Brain pericyte (primary cell): ENCODE results near the gene PALM.

ENCODE experiments used
- DNase-seq: peaks from one replicate; pipeline ENCODE4 v3.0.0-alpha.2; 2012; ENCODE audit warnings: low read depth, low spot score

The PALM gene

GRCh38 chr19:752652-753517 lies 44.1 kb downstream of the PALM start:
- peak; percentile 95 for DNase-seq

DNA sequence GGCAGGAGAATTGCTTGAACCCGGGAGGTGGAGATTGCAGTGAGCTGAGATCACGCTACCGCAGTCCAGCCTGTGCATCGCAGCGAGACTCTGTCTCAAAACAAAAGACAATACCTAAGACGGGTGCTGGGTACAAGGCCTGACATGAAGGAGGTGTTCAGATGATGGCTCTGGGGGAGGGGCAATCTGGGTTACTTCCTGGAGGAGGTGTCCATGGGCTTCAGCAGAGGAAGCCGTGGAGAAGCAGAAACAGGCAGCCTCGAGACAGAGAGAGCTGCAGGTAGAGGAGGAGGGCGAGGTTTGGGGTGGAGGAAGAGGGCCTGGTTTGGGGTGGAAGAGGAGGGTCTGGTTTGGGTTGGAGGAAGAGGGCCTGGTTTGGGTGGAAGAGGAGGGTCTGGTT lies 45.8 kb downstream of the PALM start:
- DNase-seq = no peak

GRCh38 chr19:755063-755462 lies 46.3 kb downstream of the PALM start:
- DNase-seq = no peak

DNA sequence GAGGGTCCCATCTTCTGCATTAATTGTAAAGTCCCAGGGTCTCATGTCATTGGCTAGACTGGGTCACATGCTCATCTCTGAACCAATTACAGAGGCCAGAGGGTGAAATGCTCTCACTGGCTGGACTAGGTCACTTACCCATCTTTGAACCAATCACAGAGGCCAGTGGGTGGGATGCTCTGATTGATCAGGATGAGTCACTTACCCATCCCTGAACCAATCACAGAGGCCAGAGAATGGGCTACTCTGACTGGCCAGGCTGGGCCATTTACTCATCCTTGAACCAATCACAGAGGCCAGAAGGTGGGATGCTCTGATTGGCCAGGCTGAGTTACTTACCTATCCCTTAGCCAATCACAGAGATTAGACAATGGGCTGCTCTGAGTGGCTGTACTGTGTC lies 47.5 kb downstream of the PALM start:
- no peak for DNase-seq

GRCh38 chr19:756821-757688 lies 48.3 kb downstream of the PALM start:
- no peak for DNase-seq

DNA sequence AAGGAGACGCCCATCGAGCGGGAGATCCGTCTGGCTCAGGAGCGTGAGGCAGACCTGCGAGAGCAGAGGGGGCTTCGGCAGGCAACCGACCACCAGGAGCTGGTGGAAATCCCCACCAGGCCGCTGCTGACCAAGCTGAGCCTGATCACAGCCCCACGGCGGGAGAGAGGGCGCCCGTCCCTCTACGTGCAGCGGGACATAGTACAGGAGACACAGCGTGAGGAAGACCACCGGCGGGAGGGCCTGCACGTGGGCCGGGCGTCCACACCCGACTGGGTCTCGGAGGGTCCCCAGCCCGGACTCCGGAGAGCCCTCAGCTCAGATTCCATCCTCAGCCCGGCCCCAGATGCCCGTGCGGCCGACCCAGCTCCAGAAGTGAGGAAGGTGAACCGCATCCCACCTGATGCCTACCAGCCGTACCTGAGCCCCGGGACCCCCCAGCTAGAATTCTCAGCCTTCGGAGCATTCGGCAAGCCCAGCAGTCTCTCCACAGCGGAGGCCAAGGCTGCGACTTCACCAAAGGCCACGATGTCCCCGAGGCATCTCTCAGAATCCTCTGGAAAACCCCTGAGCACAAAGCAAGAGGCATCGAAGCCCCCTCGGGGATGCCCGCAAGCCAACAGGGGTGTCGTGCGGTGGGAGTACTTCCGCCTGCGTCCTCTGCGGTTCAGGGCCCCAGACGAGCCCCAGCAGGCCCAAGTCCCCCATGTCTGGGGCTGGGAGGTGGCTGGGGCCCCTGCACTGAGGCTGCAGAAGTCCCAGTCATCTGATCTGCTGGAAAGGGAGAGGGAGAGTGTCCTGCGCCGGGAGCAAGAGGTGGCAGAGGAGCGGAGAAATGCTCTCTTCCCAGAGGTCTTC lies 49.3 kb downstream of the PALM start:
- DNase-seq = no peak

DNA sequence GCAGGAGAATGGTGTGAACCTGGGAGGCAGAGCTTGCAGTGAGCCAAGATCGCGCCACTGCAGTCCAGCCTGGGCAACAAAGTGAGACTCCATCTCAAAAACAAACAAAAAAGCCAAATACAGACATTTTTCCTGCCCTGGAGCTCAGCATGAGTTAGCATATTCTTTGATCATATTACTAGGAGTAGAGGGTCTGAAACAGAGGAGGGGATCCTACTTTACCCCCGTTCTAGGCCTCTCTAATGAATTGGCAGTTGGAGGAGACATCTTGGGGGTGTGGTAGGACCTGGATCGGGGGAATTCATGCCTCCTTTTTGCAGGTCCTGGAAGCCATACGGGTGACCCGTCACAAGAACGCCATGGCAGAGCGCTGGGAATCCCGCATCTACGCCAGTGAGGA lies 54.4 kb downstream of the PALM start:
- DNase-seq = no peak

DNA sequence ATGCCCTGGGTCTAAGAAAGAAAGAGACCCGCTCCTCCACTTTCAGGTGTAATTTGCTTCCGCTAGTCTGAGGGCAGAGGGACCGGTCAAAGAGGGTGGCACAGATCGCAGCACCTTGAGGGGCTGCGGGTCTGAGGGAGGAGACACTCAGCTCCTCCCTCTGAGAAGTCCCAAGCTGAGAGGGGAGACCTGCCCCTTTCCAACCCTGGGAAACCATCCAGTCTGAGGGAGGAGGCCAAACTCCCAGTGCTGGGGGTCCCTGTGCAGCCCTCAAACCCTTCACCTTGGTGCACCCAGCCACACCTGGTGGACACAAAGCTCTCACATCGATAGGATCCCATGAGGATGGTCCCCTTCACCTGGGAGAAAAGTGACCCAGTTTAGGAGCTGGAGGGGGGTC lies 55.1 kb downstream of the PALM start:
- no peak for DNase-seq

GRCh38 chr19:764301-764700 lies 55.6 kb downstream of the PALM start:
- DNase-seq = no peak

DNA sequence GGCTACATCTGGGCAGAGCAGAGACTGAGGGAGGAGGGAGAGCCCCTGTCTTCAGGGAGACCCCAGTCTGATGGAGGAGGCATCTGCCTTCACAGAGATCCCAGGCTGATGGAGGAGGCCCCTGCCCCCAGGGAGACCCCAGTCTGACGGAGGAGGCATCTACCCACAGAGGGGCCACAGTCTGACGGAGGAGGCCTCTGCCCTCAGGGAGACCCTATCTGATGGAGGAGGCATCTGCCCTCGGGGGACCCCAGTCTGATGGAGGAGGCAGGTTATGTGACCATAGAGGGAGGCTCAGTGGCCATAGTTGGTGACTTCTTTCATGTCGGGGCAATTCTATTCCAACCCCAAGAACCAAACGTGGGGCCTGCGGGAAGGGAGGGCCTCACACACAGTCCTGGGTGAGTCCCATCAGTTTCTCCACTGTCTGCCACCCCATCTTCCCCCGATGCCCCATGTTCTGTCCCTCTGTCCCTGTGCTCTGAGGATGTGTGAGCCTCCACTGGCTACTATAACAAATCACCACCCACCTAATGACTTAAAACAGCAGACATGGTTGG lies 56.5 kb downstream of the PALM start:
- no peak for DNase-seq

DNA sequence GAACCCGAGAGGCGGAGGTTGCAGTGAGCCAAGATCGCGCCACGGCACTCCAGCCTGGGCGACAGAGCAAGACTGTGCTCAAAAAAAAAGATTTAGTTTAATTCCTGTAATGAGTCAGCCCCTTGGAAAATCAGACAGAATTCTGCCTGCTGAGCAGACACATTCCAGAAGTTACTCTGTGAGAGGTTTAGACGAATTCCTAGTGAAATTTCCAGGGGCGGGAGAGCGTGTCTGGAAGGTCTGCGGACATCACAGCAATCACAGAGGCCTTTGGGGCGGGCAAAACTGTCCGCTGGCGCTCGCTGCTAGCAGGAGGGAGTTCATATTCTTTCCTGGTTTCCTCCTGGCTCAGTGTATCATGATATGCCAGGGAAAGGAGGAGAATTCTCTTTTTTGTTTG lies 59.7 kb downstream of the PALM start:
- peak; percentile 43 for DNase-seq

- DNase-seq = no peak
Observed at GRCh38 chr19:769616-770015, 60.9 kb downstream of the PALM start.

- DNase-seq = no peak
Observed at GRCh38 chr19:771332-771785, 62.6 kb downstream of the PALM start.

DNA sequence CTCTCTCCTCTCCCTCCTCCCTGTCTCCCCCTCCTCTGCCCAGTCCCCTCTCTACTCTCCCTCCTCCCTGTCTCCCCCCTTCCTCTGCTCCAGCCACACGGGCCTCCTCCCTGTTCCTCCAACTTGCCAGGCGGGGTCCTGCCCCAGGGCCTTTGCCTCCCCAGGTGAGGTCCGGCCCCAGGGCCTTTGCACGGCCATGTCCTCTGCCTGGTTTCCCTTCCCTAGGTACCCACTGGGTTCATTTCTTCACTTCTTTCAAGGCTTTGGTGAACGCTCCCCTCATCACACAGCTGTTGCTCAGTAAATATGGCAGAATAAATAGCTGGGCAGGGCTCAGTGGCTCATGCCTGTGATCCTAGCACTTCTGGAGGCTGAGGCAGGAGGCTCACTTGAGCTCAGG lies 63.3 kb downstream of the PALM start:
- no peak for DNase-seq

DNA sequence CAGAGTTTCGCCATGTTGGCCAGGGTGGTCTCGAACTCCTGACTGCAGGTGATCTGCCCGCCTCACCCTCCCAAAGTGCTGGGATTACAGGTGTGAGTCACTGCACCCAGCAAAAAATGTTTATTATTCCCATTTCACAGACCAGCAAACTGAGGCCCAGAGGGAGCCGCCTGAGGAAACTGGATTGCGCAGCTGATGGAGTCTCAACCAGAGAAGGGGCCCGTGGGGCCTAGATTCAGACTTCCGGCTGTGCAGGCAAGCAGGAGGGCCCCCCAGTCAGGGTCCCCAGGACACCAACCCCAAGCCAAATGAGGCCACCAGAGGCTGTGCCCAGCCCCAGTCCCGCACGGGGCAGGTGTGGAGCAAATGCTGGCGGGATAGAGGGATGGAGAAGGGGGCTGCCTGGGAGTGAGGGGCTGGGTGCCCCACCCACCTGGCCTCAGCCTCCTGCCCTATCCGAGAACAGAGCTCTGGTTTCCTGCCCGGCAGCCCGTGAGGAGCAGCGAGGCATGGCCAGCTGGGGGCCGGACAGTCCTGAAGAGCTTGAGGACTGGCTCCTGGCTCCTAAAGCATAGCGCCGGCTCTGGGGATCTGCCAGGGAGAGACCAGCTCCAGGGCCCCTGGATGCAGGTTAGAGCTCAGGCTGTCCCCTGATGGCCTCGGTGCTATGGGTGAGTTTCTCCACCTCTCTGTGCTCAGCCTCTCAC lies 64.1 kb downstream of the PALM start:
- no peak for DNase-seq

DNA sequence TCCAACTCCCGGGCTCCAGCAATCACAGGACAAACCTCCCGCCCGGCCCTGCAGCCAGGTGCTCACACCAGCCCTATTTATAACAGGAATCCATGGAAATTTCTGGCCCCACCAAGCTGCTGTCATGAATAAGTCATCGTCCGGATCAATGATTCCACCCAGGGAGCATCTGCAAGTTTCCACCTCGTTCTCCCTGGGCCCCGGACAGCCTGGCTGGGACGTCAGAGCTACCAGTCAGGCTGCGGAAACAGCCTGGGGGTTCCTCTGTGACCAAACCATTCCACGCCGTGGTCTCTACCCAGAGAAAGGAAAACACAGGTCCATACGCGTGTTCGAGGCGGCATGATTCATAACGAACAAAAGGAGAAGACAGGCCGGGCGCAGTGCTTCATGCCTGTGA lies 67.8 kb downstream of the PALM start:
- no peak for DNase-seq

GRCh38 chr19:778910-779653 lies 70.3 kb downstream of the PALM start:
- DNase-seq = peak; percentile 90

DNA sequence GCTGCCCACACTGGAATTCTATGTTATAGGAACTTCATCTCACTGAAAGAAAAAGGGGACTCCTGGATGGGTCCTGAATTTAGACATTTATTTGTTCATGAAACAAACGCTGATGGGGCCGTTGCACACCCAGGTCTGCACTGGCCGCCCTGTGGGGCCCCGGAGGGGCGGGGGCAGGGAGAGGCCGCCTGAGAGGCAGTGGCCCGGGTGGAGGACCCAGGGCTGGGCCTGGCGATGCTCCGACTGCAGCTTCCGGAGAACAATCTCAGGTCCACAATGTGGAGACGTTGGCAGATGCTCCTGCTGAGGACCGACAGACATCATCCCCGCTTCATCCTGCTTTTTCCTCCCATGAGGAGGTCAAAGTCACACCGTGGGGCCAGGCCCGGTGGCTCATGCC lies 72.2 kb downstream of the PALM start:
- no peak for DNase-seq

GRCh38 chr19:781800-782184 lies 73.1 kb downstream of the PALM start:
- no peak for DNase-seq
